Activated CD8-positive, alpha-beta memory T cell treated with anti-CD3 and anti-CD28 coated beads for 24 hours (primary cell): Measurements from ENCODE around the gene WNT9A.

Experiments
- DNase-seq: peaks from one replicate; pipeline ENCODE4 v3.0.0-alpha.2; 2020

WNT9A gene

DNA sequence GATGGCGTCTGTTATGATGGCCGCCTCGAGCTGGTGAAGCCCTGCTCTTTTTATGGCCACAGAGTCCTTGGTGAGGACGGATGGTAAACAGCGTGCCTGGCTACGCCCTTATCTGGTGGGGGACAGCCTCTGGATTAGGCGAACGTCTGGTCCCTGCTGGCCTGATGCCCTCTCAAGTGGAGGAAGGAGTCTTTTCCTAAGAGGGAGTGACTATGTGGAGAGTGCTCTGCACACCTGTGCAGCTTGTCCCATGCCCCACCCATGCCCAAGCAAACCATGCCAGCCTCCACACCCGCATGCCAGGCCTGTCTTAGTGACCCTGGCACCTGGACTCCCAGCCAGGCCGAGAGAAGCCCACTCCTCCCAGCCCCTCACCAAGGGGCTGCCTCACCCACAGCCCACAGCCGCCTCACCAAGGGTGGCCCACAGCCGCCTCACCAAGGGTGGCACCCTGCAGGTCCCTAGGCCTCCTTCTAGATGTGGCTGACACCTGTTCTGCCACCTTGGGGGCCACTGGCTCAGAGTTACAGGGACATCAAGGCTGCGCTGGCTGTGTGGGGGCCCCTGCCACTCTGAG is 40.2 kb downstream of the WNT9A start:
- DNase-seq: no peak

DNA sequence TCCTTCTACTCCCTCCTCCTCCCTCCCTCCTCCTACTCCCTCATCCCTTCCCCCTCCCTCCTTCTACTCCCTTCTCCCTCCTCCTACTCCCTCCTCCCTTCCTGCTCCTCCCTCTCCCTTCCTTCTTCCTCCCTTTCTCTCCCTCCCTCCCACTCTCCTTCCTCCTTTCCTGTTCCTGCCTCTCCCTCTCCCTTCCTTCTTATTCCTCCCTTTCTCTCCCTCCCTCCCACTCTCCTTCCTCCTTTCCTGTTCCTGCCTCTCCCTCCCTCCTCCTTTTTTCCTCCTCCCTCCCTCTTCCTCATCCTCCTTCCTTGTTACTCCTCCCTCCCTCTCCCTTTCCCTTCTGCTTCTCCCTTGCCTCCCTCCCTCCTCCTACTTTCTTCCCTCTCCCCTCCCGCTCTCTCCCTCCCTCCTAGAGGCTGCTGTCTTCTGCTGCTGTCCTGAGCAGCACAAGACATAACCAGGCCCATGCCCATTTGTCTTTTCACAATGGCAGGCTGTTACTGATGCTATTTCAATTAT is 41.1 kb downstream of the WNT9A start:
- DNase-seq: no peak

DNA sequence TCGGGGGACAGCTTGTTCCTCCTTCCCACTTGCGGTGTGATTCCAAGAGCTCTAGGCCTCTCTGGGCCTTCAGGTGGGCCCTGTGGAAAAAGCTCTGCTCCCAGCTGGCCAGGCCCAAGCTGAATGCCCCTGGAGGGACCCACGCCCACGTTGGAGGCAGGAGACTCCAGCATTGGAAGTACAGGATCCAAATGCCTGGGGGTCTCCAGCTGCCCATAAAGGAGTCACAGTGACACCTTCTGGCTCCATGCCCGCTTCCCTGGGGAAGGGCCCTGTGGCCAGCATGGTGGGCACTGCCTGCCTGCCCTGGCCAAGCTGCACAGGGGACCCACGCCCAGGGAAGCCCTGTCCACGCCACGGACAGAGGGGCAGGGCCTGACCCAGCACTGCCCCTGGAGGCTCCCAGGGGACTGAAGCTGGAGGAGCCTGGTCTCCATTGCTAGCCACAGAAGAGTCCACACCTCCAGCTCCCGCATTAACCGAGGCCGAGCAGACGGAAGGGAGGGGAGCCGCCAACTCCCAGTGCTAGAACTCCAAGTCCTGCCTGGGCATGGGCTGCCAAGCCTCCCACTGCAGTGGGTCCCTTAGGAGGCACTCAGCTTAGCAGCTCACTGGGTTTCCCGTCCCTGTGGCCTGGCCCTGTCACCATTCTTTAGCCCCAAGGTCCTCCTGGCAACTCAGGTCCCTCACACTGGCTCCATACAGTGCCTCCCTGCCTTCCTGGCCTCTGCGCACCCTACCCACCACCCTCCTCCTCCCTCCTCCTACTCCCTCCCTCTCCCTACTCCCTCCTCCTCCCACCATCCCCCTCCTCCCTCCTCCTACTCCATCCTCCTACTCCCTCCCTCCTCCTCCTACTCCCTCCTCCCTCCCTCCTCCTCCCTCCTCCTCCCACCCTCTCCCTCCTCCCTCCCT is 41.9 kb downstream of the WNT9A start:
- no peak for DNase-seq

DNA sequence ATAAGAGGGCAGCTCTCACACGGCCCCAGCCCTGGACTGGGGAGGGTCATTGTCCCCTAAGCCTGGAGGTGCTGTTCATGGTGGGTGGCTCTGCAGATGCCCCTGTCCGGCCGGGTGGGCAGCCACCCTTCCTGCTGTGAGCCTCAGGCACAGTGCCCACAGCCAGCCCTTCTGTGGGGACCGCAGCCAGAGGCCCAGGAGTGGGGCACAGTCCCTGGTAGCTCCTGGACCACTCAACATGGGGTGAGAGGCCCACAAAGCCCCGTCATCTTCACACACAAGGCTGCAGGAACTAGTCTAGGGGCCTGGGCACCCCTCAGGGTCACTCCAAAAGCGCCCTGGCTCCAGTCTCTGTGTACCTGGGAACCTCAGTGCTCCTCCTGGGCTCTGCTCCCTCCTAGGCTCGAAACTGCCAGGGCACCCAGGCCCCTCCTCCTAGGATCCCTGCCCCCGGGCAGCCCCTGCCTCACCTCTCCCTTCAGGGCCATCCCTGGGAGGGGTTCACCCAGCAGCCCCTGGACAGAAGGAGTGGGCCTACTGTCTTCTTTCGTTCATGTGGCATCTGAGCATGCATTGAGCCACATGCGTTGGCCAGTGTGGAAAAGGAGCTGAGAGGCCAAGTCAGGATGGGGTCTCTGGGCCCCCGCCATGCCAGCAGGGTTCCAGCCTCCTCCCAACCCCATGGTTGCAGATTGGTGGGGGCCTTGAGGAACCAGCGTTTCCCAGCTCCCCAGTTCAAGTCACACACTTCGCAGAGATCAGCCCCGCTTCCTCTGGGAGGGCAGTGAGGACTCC is 43.0 kb downstream of the WNT9A start:
- DNase-seq: no peak

DNA sequence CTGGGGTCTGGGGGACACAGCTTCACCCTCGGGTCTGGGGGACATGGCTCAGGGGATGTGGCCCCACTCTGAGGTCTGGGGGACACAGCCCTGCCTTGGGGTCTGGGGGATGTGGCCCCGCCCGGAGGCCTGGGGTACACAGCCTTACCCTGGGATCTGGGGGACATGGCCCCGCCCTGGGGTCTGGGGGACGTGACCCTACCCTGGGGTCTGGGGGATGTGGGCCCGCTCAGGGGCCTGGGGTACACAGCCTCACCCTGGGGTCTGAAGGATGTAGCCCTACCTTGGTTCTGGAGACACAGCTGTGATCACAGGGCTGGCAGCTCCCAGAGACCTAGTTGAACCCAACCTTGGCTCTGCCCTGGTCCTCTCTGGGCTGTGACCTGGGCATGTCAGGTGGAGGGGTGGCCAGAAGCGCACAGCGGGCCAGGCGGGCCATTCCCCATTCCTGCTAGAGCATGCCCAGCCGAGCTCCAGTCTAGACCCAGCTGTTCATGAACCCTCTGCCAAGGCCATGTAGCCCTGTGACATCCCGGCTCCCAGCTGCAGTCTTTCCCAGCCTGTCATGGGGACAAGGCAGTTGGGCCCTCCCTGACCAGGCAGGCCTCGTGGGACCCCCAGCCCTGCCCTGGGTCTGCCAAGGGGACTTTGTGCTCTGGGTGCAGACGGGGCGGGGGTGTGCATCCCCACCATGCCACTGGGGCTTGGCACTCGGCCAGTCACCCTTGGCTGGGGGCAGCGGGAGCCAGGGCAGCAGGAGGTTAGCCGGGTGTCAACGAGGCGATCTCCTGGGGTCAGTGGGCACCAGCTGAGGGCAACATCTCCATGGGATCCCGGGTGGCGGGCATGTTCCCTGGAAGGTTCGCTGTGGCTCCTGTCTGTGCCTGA is 43.9 kb downstream of the WNT9A start:
- DNase-seq: no peak

DNA sequence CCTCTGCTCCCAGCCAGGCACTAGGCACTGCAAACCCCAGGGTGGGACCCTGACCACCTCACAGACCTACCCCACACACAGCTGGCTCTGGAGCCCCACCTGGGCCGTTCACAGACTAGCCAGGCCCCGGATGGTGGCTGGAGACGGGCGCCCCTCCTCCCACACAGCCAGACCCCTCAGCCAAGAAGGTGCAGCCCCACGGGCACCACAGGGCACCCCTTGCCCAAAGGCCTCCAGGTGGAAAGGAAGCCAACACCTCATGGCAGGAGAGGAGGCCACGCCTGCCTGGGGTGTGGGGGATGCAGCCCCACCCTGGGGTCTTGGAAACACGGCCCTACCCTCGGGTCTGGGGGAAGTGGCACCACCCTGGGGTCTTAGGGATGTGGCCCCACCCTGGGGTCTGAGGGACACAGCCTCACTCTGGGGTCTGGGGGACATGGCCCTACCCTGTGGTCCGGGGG is 44.6 kb downstream of the WNT9A start:
- DNase-seq: no peak

DNA sequence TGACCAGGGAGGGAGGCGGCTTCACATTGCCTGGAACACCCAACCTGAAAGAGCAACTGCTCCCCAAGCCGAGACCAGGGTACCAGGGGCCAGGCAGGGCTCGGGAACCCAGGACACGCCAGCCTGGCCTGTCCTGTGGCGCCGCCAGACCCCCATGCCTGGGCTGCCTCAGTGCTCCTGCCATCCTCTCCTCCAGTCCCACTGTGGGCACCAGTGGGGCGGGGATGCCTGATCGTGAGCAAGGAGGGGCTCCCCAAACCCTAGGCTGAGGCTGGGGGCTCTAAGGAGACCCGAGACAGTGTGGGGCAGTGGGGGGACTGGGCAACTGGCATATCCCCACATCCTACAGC is 45.1 kb downstream of the WNT9A start:
- DNase-seq: no peak

DNA sequence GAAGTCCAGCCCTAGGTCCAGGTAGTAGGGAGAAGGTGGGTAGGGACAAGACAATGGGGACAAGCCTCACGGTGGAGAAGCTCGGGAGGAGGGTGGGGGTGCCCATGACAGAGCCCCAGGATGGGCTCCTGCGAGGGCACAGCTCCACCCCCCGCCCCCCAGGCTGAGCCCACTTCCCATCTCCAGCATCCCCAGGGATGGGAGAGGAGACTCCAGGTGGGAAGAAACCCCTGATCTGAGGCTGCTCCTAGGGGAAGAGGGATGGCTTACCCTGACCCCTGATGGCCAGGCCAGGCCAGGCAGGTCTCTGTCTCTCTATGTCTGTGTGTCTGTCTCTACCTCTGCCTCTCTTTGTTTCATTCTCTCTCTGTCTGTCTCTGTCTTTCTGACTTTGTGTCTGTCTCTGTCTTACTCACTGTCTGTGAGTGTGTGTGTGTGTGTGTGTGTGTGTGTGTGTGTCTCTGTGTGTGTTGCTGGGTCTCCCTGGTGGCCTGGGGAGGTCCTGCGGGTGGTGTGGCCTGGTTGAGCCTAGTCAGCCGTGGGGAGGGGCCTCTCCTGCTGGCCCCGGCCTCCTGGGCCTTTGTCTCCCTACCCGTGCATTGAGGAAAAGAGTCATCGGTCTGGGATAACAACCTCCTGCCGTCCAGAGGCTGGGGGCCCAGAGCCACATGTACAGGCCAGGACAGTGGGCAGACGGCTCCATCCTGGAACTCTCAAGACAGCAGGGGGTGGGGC is 45.7 kb downstream of the WNT9A start:
- DNase-seq: no peak

DNA sequence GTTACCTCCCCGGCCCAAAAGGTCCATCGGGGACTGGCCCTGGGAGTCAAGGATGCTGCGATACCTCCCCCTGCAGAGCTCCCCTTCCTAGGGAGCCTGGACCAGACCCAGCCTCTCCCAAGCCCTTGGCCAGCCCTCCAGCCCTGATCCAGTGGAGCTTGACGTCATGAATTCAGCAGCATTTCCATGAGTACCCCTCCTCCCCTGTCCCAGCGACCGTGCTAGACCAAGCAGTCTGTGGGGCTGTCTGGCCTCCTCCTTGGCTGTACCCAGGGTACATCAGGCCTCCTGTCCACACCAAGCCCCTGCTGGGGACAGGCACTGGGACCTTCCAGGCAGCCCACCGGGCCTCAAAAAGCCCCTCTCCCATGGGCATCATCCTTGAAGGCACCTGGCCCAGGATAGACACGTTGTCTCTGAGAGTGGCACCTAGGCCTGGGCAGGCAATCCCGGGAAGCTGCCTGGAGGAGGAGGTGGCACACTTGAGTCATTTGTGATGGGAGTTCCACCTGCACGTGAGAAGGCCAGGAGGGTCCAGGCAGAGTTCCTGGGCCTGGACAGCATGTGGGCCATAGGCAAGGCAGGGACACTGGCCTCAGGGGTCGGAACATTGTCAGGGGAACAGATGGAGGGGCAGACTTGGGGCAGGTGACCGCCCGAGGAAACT is 46.4 kb downstream of the WNT9A start:
- no peak for DNase-seq

DNA sequence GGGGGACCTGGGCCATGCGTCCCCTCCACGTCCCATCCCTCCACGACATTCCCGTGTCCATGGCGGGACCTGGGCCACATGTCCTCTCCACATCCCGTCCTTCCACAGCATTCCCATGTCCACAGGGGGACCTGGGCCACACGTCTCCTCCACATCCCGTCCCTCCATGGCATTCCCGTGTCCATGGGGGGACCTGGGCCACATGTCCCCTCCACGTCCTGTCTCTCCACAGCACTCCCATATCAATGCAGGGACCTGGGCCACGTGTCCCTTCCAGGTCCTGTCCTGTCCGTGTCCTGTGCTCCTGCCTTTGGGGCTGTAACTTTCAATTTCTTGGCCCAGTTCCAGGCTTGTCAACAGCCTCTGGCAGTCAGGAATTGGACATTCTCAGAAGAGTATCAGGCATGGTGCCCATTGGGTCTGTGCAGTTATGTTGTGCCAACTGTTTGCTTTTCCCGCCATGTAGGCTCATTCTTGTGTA is 47.1 kb downstream of the WNT9A start:
- no peak for DNase-seq

DNA sequence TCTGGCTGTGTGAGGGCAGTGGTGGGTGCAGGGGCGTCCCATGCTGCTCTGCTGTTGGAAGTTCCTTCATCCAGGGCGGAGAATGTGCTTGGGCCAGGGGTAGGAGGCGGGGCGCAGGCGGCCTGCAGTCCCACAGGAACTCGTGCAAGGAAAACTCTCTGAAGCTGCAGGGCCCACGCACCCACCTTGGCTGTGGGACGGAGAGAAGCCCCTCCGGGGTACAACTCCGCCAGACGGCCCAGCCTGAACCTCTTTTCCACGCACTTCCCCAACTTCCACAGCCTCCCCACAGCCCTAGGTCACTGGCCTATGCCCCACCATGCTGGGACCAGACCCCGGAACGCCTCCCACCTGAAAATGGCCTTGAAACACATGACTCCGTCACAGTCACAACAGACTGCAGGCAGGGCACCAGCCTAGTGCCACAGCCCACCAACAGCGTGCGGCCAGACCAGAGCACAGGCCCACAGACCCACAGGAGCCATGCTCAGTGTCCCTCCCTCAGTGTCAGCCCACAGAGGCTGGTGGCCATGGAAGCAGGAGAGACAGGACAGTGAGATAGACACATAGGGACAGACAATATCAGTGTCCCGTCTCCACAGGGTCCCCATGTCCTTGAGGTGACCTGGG is 47.8 kb downstream of the WNT9A start:
- no peak for DNase-seq

DNA sequence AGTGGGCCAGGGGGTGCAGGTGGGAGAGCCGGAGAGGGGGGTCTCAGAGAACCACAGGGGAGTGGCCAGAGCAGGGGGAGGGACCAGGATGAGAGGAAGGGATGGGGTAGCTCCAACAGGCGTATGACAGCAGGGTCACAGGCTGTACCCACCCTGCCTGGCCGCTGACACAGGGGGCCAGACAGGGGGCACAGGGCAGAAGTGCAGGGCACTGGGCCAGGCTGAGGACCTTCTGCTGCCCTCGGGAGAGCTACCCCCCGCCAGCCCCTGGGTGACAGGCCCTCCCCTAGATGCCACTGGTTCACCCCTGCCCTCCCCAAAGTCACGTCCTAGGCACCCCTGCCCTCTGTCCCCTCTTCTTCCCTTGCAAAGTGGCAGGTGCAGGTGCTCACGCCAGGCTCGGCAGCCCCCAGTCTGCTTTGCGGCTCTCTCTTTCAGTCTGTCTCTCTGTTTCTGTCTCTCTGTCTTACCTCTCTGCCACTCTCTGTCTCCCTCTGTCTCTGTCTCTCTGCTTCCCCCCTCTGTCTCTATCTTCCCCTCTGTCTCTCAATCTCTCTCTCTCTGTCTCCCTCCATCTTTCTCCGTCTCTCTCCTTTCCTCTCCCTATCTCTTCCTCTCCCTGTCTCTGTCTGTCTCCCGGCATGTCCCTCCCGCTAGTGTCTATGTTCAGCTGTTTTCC is 48.5 kb downstream of the WNT9A start:
- peak; percentile 50 for DNase-seq

DNA sequence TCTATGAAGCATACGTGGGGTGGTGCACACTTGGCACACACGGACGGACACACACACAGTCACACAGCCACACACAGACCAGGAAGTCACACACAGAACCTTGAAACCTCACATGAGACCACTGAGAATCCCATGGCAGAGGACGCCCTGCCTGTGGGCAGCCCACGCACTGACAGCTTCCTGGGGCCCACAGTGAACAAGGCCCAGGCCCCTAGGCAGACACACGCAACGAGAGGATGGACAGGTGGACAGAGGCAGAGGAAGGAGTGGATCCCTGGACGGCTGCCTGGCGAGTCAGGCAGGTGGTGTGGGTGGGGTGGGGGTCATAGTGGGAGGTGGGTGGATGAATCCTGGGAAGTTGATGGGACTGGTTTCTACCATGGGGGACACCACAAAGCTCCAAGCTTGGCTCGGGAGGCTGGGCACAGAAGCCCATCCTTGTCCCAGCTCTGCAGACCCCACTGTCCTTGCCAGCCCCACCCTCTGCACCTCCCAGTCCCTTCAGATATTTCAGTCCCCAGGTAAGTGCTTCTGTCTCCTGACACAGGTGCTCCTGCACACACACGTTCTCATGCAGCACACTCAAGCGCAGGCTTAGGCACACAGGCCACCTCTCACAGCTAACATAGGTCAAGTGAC is 49.1 kb downstream of the WNT9A start:
- peak; percentile 55 for DNase-seq

DNA sequence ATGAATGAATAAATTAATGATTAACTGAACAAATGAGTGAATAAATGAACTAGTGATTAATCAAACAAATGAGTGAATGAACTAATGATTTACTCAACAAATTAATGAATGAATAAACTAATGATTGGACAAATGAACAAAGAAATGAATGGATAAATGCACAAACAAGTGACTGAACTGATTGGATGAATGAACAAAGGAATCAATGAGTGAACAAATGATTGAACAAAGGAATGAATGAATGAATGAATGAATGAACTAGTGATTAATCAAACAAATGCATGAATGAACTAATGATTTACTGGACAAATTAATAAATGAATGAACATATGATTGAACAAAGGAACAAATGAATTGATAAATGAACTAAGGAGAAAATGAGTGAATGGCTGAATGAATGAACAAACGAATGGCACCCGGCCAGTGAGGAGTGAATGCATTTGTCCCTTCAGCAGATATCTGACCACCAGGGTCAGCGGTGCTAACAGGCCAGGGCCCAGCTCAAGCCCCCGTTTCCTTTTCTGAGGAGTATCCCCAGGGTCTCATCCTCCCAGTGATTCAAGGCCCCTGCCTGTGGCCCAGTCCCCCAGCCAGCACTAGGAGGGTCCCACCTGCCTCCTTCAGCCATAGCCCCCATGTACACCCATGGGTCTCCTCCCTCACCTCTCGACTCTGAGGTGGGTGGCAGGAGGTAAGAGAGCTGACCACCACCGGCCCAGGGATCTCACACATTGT is 49.9 kb downstream of the WNT9A start:
- DNase-seq: peak; percentile 41

DNA sequence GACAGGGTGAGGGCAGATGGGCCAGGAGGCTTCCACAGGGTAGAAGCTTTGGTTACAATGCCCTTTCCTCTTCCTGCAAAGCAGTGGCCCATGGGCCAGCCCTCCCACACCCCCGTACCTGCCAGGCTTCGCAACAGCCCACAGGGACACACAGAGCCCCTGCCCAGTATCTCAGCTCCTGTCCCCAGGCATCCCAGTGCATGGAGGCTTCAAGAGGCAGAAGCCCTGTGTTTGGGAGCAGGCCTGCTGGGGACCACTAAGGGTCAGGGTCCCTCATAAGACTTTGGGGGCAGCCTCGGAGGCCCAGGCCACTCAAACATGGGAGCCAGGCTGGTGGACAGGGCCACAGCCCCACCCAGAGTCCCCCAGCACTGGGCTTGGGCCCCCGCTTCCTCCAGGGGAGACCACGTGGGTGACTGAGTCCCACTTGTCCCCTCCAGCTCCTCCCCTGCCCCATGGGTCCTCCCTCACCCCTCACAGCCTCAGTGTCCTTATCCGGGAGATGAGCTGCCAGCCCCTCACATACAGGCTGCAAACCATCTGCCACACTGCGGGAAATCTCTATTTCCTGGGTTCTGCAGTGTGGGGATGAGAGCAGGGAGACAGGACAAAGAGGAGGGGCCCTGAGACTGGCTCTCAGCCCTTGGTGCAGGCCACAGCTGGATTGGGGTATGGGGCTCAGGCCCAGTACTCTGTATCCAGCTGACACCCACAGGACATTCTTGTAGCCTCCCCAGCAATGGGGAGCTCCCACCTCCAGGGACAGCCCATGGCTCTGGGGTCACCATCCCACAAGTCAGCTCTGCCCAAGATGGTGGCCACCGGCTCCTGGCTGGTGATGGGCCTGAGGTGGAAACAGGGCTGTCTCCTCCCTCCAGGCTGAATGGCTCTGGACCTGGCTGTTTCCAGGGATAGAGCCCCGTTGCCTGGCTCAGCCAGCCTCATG is 50.7 kb downstream of the WNT9A start:
- DNase-seq: peak; percentile 47

DNA sequence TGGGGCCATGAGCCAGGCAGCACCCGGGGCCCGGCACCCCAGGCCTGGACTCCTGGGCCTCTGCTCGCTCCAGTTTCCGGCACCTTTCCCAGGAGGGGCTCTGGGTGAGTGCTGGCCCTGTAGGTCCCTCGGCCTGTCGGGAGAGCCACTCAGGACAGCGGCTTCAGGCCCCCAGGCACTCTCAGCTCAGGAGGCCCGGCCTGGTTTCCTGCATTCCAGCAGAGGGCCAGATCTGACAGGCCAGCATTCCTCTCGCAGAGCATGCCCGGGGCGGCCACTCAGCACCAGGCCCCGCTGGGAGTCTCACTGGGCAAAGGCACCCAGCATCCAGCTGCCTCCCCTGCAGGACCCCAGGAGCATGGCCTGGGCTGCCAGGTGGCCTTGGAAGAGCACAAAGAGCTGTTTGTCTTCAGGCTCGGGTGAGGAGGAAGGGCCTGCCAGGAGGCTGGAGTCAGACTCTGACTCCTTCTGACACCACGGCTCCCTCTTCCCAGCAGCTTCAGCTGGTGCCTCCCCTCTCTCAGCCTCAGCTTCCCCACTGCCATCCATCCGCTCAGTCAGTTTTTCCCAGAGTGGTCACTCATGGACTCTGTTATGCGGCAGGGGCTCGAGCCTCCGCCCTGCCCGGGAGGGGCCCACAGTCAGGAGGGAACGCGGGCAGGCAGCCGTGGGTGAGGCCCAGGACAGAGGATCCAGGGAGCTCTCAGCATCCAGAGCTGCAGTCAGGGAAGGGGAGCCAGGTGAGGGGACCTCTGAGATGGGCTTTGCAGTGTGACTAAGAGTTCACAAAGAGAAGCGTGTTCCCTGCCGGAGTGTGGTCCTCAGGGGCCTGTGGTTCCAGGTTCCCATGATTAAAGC is 51.7 kb downstream of the WNT9A start:
- DNase-seq: peak; percentile 45
